IPS DF 19.7 (cell line): ENCODE data around the gene STRN4.
"Not testable (repeated sequence)": the region's sequence is repeated elsewhere in the genome, so short reads cannot be mapped to it uniquely, and the experiment has no call there.

ENCODE experiments used
- DNase-seq: peaks from one replicate; pipeline ENCODE4 v3.0.0-alpha.2; 2013; ENCODE audit warnings: low read depth, low spot score

The STRN4 gene

DNA sequence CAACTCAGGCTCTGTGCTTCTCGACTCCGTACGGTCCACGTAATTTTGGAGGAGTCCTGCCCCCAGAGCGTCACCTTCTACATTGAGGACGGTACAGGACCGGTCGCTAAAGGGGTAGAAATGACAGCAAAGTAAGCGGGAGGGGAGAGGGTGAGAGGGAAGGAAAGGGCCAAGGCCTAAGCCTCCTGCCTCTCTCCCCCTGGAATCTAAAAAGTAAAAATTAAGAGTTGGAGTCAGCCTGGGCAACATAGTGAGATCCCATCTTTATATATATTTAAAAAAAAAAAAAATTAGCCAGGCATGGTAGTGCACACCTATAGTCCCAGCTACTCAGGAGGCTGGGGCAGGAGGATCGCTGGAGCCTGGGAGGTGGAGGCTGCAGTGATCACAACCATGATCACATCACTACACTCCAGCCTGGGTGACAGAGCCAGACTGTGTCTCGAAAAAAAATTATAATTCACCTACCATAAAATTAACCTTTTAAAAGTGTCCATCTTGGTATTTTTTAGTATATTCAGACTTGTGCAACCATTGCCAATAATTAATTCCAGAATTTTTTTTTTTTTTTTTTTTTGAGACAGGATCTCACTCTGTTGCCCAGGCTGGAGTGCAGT lies 29.5 kb upstream of the STRN4 start:
- DNase-seq = no peak

- DNase-seq = no peak
Observed at GRCh38 chr19:46773018-46773399, 26.8 kb upstream of the STRN4 start.

DNA sequence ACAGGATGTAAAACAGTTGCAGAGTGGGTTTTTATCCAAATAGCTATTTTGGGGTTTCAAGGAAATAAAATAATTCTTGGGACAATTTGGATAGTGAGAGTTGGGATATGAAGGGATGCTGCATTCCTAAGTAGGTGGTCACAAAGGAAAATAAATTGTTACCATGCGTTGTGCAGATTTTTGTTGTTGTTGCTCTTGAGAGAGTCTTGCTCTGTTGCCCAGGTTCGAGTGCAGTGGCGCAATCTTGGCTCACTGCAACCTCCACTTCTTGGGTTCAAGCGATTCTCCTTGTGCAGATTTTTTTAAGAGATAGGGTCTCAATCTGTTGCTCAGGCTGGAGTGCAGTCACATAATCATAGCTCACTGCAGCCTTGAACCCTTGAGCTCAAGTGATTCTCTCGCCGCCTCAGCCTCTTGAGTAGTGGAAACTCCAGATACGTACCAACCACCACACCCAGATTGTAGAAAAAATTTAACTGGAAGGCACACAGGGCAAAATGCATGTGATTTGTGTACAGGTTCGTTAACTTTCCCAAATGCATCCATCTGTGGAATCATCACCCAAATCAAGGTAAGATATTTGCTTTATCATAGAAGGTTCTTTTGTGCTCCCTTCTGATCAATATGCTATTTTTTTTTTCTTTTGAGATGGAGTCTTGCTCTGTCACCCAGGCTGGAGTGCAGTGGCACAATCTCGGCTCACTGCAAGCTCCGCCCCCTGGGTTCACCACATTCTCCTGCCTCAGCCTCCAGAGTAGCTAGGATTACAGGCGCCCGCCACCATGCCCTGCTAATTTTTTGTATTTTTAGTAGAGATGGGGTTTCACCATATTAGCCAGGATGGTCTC lies 26.1 kb upstream of the STRN4 start:
- DNase-seq = no peak

GRCh38 chr19:46768746-46769145 lies 22.5 kb upstream of the STRN4 start:
- not testable (repeated sequence) for DNase-seq

DNA sequence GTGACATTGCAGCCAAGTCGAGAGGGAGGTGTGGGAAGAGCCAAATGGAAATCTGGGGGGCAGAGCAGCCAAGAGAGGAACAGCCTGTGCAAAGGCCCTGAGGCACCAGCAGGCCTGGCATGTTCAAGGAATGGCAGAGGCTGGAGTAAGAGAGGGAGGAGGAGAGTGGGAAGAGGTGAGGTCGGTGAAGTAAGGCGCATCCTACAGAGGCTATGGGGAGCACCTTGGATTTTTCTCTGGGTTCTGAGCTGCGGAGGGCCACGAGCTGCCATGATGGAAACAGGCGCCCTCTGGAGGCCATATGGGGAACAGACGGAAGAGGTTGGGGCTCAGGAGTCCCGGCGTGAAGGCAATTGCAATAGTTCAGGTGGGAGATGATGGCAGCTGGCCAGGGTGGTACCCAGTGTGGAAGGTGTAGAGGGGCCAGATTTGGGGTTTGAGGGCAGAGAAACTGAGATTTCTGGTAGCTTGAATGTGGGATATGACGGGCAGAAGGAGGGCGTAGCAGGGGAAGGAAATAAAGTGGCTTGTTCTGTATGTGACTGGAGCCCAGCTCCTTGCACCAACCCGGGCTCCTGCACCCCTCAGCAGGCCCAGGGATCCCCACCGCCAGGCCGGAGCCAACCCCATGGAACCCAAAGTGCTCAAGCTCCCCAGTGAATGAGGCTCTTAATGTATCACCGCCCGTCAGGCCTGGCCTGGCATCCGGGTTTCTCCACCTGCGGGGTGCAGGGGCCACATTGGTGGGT lies 20.5 kb upstream of the STRN4 start:
- no peak for DNase-seq

GRCh38 chr19:46764817-46765291 lies 18.6 kb upstream of the STRN4 start:
- no peak for DNase-seq

- DNase-seq = no peak
Observed at GRCh38 chr19:46762245-46762890, 16.1 kb upstream of the STRN4 start.

GRCh38 chr19:46761418-46761831 lies 15.2 kb upstream of the STRN4 start:
- DNase-seq = no peak

DNA sequence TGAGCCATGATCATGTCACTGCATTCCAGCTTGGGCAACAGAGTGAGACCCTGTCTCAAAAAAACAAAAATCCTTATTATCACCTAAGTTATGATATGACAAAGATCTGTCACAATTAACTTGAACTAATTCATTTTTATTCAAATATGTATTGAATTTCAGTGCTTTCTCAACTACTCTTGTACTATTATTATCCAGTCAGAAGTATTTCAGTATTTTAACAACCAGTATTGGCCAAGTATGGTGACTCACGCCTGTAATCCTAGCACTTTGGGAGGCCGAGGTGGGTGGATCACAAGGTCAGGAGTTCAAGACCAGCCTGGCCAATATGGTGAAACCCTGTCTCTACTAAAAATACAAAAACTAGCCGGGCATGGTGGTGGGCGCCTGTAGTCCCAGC lies 14.6 kb upstream of the STRN4 start:
- DNase-seq = not testable (repeated sequence)

DNA sequence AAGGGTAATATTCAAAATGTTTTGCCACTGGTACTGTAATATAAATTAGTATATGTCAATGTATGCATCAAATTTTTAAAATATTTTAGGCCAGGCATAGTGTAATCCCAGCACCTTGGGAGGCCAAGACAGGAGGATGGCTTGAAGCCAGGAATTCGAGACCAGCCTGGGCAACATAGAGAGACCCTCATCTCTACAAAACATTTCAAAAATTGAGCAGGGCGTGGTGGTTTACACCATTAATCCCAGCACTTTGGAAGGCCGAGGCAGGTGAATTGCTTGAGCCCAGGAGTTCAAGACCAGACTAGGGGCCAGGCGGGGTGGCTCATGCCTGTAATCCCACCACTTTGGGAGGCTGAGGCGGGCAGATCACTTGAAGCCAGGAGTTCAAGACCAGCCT lies 14.1 kb upstream of the STRN4 start:
- no peak for DNase-seq

DNA sequence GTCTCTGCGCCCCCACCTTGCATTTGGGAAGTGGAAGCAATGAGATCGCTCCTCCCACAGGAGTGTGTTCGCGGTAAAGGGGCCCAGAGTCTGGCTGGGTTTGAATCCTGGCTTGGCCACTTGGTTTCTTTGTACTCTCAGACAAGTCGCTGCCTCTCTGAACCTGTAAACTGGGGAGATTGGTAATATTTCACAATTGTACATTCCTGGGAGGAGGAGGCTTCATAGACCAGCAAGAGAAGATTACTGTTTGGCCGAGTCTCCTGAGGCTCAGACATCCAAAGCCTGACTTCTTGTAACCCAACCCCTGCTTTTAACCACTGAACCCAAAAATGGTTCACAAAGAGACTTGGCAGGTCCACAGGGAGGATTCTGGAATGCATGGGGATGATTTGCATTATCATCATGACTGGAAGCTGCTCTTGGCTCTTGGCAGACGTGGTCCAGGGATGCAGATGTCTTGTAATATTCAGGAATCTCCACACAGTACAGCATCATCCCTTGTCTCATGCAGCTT lies 13.6 kb upstream of the STRN4 start:
- no peak for DNase-seq

DNA sequence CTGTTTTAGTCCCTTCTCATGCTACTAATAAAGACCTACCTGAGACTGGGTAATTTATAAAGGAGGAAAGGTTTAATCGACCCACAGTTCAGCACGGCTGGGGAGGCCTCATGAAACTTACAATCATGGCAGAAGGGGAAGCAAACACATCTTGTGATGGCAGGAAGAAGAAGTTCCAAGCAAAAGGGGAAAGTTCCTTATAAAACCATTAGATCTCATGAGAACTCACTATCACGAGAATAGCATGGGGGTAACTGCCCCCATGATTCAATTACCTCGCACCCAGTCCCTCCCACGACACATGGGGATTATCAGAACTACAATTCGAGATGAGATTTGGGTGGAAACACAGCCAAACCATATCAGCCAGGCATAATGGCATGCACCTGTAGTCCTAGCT lies 13.0 kb upstream of the STRN4 start:
- no peak for DNase-seq

DNA sequence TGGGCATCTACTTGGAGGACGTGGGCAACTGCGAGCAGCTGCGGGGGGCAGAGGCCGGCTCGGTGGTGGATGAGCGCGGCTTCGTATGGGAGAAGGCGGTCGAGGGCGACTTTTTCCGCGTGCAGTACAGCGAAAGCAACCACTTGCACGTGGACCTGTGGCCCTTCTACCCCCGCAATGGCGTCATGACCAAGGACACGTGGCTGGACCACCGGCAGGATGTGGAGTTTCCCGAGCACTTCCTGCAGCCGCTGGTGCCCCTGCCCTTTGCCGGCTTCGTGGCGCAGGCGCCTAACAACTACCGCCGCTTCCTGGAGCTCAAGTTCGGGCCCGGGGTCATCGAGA lies 10.3 kb upstream of the STRN4 start:
- DNase-seq = no peak

GRCh38 chr19:46755853-46756543 lies 9.7 kb upstream of the STRN4 start:
- no peak for DNase-seq

- DNase-seq = no peak
Observed at GRCh38 chr19:46755077-46755852, 9.0 kb upstream of the STRN4 start.

- DNase-seq = no peak
Observed at GRCh38 chr19:46753420-46754155, 7.3 kb upstream of the STRN4 start.

GRCh38 chr19:46748325-46749109 lies 2.3 kb upstream of the STRN4 start:
- DNase-seq = no peak

- DNase-seq = no peak
Observed at GRCh38 chr19:46745521-46746280, 549 bp downstream of the STRN4 start, which contains the start of gene FKRP. Gene FKRP, plus strand, starts transcription at chr19:46746057. Its CDS starts 9,394 bp downstream, at chr19:46755451.
